HL-60 (cell line): Measurements from ENCODE around the gene PPP1R3D.

Source experiments
- POLR2AphosphoS5 ChIP-seq: IDR thresholded peaks from 2 replicates; pipeline ENCODE4 v1.6.1; 2012; ENCODE audit warnings: low read depth
- TF ChIP-seq, protein P1 (sequence below): IDR thresholded peaks from one replicate; pipeline ENCODE4 v1.5.1; 2011; ENCODE audit warnings: low read length, control low read depth, inconsistent platforms; ENCODE audit not compliant: insufficient read depth

DNA sequence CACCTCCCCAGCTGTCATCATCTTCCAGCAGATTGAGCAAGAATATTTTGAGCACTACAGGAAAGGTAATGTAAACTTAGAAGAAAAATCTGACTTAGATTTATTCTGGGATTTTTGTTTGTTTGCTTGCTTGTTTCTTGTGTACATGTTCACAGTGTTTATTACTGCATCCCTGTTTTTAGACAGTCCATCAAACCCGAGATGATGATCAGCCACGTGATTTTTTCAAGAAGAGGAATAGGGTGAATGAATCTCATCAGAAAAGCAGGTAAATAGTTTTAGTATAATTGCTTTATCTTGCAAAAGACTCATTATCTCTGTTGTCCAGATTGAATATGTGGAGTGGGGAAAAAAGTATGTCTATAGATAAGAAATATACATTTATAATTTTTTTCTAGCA lies 2.1 kb upstream of the PPP1R3D start:
- TF ChIP-seq, protein P1, sequence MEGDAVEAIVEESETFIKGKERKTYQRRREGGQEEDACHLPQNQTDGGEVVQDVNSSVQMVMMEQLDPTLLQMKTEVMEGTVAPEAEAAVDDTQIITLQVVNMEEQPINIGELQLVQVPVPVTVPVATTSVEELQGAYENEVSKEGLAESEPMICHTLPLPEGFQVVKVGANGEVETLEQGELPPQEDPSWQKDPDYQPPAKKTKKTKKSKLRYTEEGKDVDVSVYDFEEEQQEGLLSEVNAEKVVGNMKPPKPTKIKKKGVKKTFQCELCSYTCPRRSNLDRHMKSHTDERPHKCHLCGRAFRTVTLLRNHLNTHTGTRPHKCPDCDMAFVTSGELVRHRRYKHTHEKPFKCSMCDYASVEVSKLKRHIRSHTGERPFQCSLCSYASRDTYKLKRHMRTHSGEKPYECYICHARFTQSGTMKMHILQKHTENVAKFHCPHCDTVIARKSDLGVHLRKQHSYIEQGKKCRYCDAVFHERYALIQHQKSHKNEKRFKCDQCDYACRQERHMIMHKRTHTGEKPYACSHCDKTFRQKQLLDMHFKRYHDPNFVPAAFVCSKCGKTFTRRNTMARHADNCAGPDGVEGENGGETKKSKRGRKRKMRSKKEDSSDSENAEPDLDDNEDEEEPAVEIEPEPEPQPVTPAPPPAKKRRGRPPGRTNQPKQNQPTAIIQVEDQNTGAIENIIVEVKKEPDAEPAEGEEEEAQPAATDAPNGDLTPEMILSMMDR = no peak
- TF ChIP-seq POLR2AphosphoS5 = no peak
